HEK293 (cell line): ENCODE measurements around the gene FRMD6.

ENCODE experiments used
- CTCF ChIP-seq: fragments of 450-650 bp; formaldehyde crosslinking; IDR thresholded peaks from 2 replicates; pipeline ENCODE4 v1.5.1; 2016; ENCODE audit warnings: missing biosample characterization, missing genetic modification characterization
- YY1 ChIP-seq: fragments of 450-650 bp; formaldehyde crosslinking; IDR thresholded peaks from 2 replicates; pipeline ENCODE4 v1.5.1; 2018; ENCODE audit warnings: missing biosample characterization, missing genetic modification characterization

- TF ChIP-seq YY1, result no peak
- TF ChIP-seq CTCF, result no peak
Measured at GRCh38 chr14:51668870-51669269, 17.2 kb downstream of the FRMD6 start.
